B cell (primary cell): ENCODE results near the gene FAM53A. TPM values are rescaled to one million over a fixed set of nuclear protein-coding genes. Genes with fewer than 3 reads are reported as not detected.

ENCODE experiments used
- ATAC-seq: fragments of 200-7000 bp; cut with Tn5 transposase; one replicate; pipeline ENCODE4 v1.10.0; 2021; ENCODE audit warnings: low read depth, mild to moderate bottlenecking, moderate number of reproducible peaks, moderate library complexity
- CTCF ChIA-PET: fragments of 350-600 bp; sonication (Branson Sonifier 250); formaldehyde crosslinking; loops from one replicate; lab custom pipeline; 2021; ENCODE audit warnings: antibody characterized with exemption, inconsistent platforms; lab: Charles Lee
- POLR2A ChIA-PET: fragments of 350-600 bp; sonication (Branson Sonifier 250); formaldehyde crosslinking; loops from one replicate; lab custom pipeline; 2021; ENCODE audit warnings: antibody characterized with exemption; lab: Charles Lee
- DNase-seq: peaks from one replicate; pipeline ENCODE4 v3.0.0; 2013
- H2AFZ ChIP-seq: 2 replicates; pipeline ENCODE4 v1.6.1; 2012; ENCODE audit warnings: mild to moderate bottlenecking, low read depth, low read length; ENCODE audit not compliant: insufficient read depth, poor library complexity, severe bottlenecking
- H3K27ac ChIP-seq, 2 donors: 1 replicate in 1 of 2; 2 replicates in 1 of 2; pipeline ENCODE4 v1.5.1; 2012 to 2013; ENCODE audit warnings: low read length in 2 of 2, mild to moderate bottlenecking in 2 of 2, moderate library complexity in 1 of 2
- H3K27me3 ChIP-seq, 4 experiments: fragments of 200-600 bp in 1 of 4; sonication (generic) in 1 of 4; replicated peaks in 1 of 4; 1 replicate in 2 of 4; 2 replicates in 2 of 4; pipeline versions ENCODE4 v1.6.1 to v1.7.0; 2013 to 2016; ENCODE audit warnings: low read length in 3 of 4, mild to moderate bottlenecking in 2 of 4, mixed read lengths in 1 of 4, moderate library complexity in 1 of 4; ENCODE audit not compliant: insufficient read depth in 4 of 4, control insufficient read depth in 3 of 4; ENCODE audit errors: control extremely low read depth in 1 of 4
- H3K36me3 ChIP-seq, 2 experiments: replicated peaks in 1 of 2; 1 replicate in 1 of 2; 2 replicates in 1 of 2; pipeline versions ENCODE4 v1.6.1 to v1.7.1; 2013; ENCODE audit warnings: low read length in 1 of 2; ENCODE audit not compliant: insufficient read depth in 2 of 2, control insufficient read depth in 1 of 2; ENCODE audit errors: control extremely low read depth in 1 of 2, extremely low read depth in 1 of 2
- H3K4me1 ChIP-seq, 2 donors: fragments of 200-600 bp in 1 of 2; sonication (generic) in 1 of 2; 1 replicate in 1 of 2; 2 replicates in 1 of 2; pipeline versions ENCODE4 v1.5.1 to v1.6.1; 2013 to 2017; ENCODE audit warnings: low read length in 2 of 2; ENCODE audit not compliant: control insufficient read depth in 2 of 2, insufficient read depth in 2 of 2
- H3K4me2 ChIP-seq: replicated peaks from 2 replicates; pipeline ENCODE3; 2012; ENCODE audit warnings: mild to moderate bottlenecking, low read depth, low read length; ENCODE audit not compliant: poor library complexity, severe bottlenecking
- H3K4me3 ChIP-seq, 5 experiments: fragments of 200-600 bp in 1 of 5; sonication (generic) in 1 of 5; 1 replicate in 3 of 5; 2 replicates in 2 of 5; pipeline versions ENCODE4 v1.5.1 to v1.7.0; 2011 to 2016; ENCODE audit warnings: low read length in 4 of 5, mild to moderate bottlenecking in 4 of 5, low read depth in 2 of 5, control low read depth in 1 of 5, moderate library complexity in 1 of 5; ENCODE audit not compliant: insufficient read depth in 1 of 5; ENCODE audit errors: control extremely low read depth in 1 of 5, extremely low read depth in 1 of 5
- H3K79me2 ChIP-seq: fragments of 200-600 bp; sonication (generic); one replicate; pipeline ENCODE4 v1.6.0; 2016; ENCODE audit warnings: low read length; ENCODE audit not compliant: control insufficient read depth, insufficient read depth
- H3K9ac ChIP-seq: fragments of 200-600 bp; sonication (generic); 2 replicates; pipeline ENCODE4 v1.6.1; 2017; ENCODE audit warnings: mild to moderate bottlenecking, low read length, moderate library complexity
- H3K9me3 ChIP-seq, 3 donors: one replicate each; pipeline versions ENCODE4 v1.6.1 to v1.7.1; 2013; ENCODE audit warnings: low read length in 2 of 3; ENCODE audit not compliant: control insufficient read depth in 2 of 3, insufficient read depth in 1 of 3; ENCODE audit errors: control extremely low read depth in 1 of 3
- H4K20me1 ChIP-seq: 2 replicates; pipeline ENCODE4 v1.6.0; 2012; ENCODE audit warnings: mild to moderate bottlenecking, low read length; ENCODE audit not compliant: insufficient read depth, control insufficient read depth, poor library complexity, severe bottlenecking
- H3K27ac Mint-ChIP-seq: one replicate; pipeline ENCODE4 v1.8.0; 2021; ENCODE audit warnings: mixed read lengths
- H3K27me3 Mint-ChIP-seq: one replicate; pipeline ENCODE4 v1.8.0; 2021; ENCODE audit warnings: mixed read lengths
- H3K4me1 Mint-ChIP-seq: one replicate; pipeline ENCODE4 v1.8.0; 2021; ENCODE audit warnings: mixed read lengths
- H3K4me3 Mint-ChIP-seq: one replicate; pipeline ENCODE4 v1.8.0; 2021; ENCODE audit warnings: mixed read lengths
- H3K9me3 Mint-ChIP-seq: one replicate; pipeline ENCODE4 v1.8.0; 2022; ENCODE audit warnings: mixed read lengths; ENCODE audit not compliant: insufficient read depth
- CTCF ChIP-seq: fragments of 200-600 bp; IDR thresholded peaks from one replicate; pipeline ENCODE4 v1.8.0; 2022; ENCODE audit warnings: antibody characterized with exemption, mild to moderate bottlenecking
- EZH2 ChIP-seq: IDR thresholded peaks from 2 replicates; pipeline ENCODE4 v1.6.1; 2012; ENCODE audit warnings: borderline replicate concordance, low read depth, mild to moderate bottlenecking, moderate library complexity, low read length; ENCODE audit not compliant: insufficient read depth, poor library complexity, severe bottlenecking
- WGBS: methylation state at CpG from one replicate; pipeline ENCODE4 v1.1.5; 2013; ENCODE audit warnings: missing lambda C conversion rate; ENCODE audit not compliant: insufficient coverage; 5-methylcytosine and 5-hydroxymethylcytosine counted together
- intact Hi-C: fragments of 100-400 bp; cut with micrococcal nuclease; formaldehyde crosslinking; loops from one replicate; pipeline ENCODE4 v1.10.0; 2022
- polyA plus RNA-seq: library from polyadenylated mRNA; depleted of rRNA; stranded (reverse); fragments of >200 nt; gene quantifications from 2 replicates; pipeline ENCODE4 v1.2.3, GENCODE V29; 2012
- total RNA-seq, 2 donors: library from RNA; stranded (reverse); fragments of 120-200 nt in 1 of 2; gene quantifications; 1 replicate in 1 of 2; 2 replicates in 1 of 2; pipeline versions ENCODE4 v1.2.3 to v1.2.4, GENCODE V29; 2013 to 2022

FAM53A gene
- total and polyA plus RNA-seq, 2 donors (not counting 1 experiment from before 2014, with no cell fraction given), result 2.2 to 4.2 TPM

GRCh38 chr4:1627417-1628313 lies 56.4 kb downstream of the FAM53A start:
- Mint-ChIP-seq H3K4me3 (no peak overlapping the region), H3K4me1 (no peaks in the 10 kb centered on the region), H3K27ac (no peak overlapping the region), H3K27me3 (no peaks in the 10 kb centered on the region), H3K9me3 (no peaks in the 10 kb centered on the region)
- POLR2A ChIA-PET, result no interaction called here
- H3K4me2 ChIP-seq, result no peak overlapping the region
- no peak for ATAC-seq
- peaks cover 0 to 18% (median 0%) of the 10 kb centered on the region in 3 donors for H3K9me3 ChIP-seq
- CTCF ChIA-PET, result no interaction called here
- H2AFZ ChIP-seq, result no peak overlapping the region
- TF ChIP-seq EZH2 (no peak), CTCF (no peak)
- no peak for DNase-seq
- 95% methylated on average over 6 of the region's 16 CpGs for WGBS
- no peak overlapping the region for H3K4me3 ChIP-seq
- H3K9ac ChIP-seq, result no peak overlapping the region
- H3K27ac ChIP-seq, result no peak overlapping the region
- intact Hi-C loops, result no loop called here
- H4K20me1 ChIP-seq, result no peaks in the 10 kb centered on the region
- peaks cover 0 to 4% of the 10 kb centered on the region in 2 donors for H3K4me1 ChIP-seq
- H3K36me3 ChIP-seq, result no peaks in the 10 kb centered on the region
- peaks cover 0 to 2% (median 0%) of the 10 kb centered on the region in 4 experiments for H3K27me3 ChIP-seq
- H3K79me2 ChIP-seq, result no peaks in the 10 kb centered on the region

- no peak overlapping the region for H3K27ac ChIP-seq
- Mint-ChIP-seq H3K4me1 (no peaks in the 10 kb centered on the region), H3K27me3 (no peaks in the 10 kb centered on the region), H3K27ac (no peak overlapping the region), H3K4me3 (no peak overlapping the region), H3K9me3 (no peaks in the 10 kb centered on the region)
- DNase-seq (no peak), ATAC-seq (no peak)
- H3K9me3 ChIP-seq, result peaks cover 0 to 15% (median 0%) of the 10 kb centered on the region in 3 donors
- 95% methylated on average over 9 of the region's 9 CpGs for WGBS
- CTCF ChIA-PET, result no interaction called here
- intact Hi-C loops, result no loop called here
- peaks cover 0 to 4% of the 10 kb centered on the region in 2 donors for H3K4me1 ChIP-seq
- no peak overlapping the region for H3K4me2 ChIP-seq
- no peaks in the 10 kb centered on the region for H3K79me2 ChIP-seq
- no peak overlapping the region for H3K4me3 ChIP-seq
- H3K36me3 ChIP-seq, result no peaks in the 10 kb centered on the region
- no peak overlapping the region for H3K9ac ChIP-seq
- TF ChIP-seq EZH2, result no peak
- TF ChIP-seq CTCF, result no peak
- no peaks in the 10 kb centered on the region for H4K20me1 ChIP-seq
- H3K27me3 ChIP-seq, result peaks cover 0 to 2% (median 0%) of the 10 kb centered on the region in 4 experiments
- POLR2A ChIA-PET, result no interaction called here
- H2AFZ ChIP-seq, result no peak overlapping the region
These were observed 57.2 kb downstream of the FAM53A start for GRCh38 chr4:1626941-1627340.
